Ovary (tissue), 9 donors: Measurements from ENCODE around the gene GRM3. TPM values are rescaled to one million over a fixed set of nuclear protein-coding genes. Genes with fewer than 3 reads are reported as not detected.

Experiments used
- DNase-seq, 5 donors: peaks; one replicate each; pipeline ENCODE4 v3.0.0-alpha.2; 2019 to 2020
- H3K27ac ChIP-seq, 2 donors: fragments of 200-600 bp; one replicate each; pipeline versions ENCODE4 v1.5.1 to v1.8.0; 2019 to 2022
- H3K27me3 ChIP-seq: fragments of 200-600 bp; one replicate; pipeline ENCODE4 v1.8.0; 2022
- H3K36me3 ChIP-seq: fragments of 200-600 bp; sonication (generic); one replicate; pipeline ENCODE4 v1.5.1; 2019
- H3K4me1 ChIP-seq: one replicate; pipeline ENCODE4 v1.8.1; 2013; ENCODE audit warnings: mild to moderate bottlenecking, moderate library complexity; ENCODE audit not compliant: insufficient read depth
- H3K4me3 ChIP-seq: fragments of 200-600 bp; sonication (generic); one replicate; pipeline ENCODE4 v1.5.1; 2017
- H3K9me3 ChIP-seq, 2 donors: fragments of 200-600 bp in 1 of 2; sonication (generic) in 1 of 2; one replicate each; pipeline versions ENCODE4 v1.5.1 to v1.8.1; 2013 to 2019; ENCODE audit warnings: mild to moderate bottlenecking in 1 of 2, moderate library complexity in 1 of 2
- EP300 ChIP-seq: sonication (generic); formaldehyde crosslinking; IDR thresholded peaks from one replicate; pipeline ENCODE4 v1.6.1; 2017; ENCODE audit warnings: antibody characterized with exemption
- POLR2A ChIP-seq: fragments of 450-650 bp; IDR thresholded peaks from one replicate; pipeline ENCODE4 v1.6.1; 2017; ENCODE audit warnings: antibody characterized with exemption, mild to moderate bottlenecking, moderate library complexity
- WGBS, 3 donors: extraction: QIAGEN DNeasy Blood & Tissue Kit in 1 of 3; methylation state at CpG; one replicate each; pipeline versions ENCODE4 v1.1.5 to v1.1.7; 2013 to 2017; 5-methylcytosine and 5-hydroxymethylcytosine counted together
- intact Hi-C, 4 donors: fragments of 100-400 bp; cut with DNase I; formaldehyde crosslinking; loops; one replicate each; pipeline versions ENCODE4 v1.11.0 to v1.15.1; 2022 to 2023
- polyA plus RNA-seq, 2 donors: library from polyadenylated mRNA; stranded (reverse); fragments of 200-250 nt in 1 of 2; fragments of 350-450 nt in 1 of 2; fragmentation: Illumina TruSeq in 1 of 2; extraction: RNeasy Lipid Tissue Mini Kit (QIAGEN cat#74804) in 1 of 2; gene quantifications; one replicate each; pipeline ENCODE4 v1.2.3, GENCODE V29; 2013 to 2014
- total RNA-seq, 7 donors: library from RNA; depleted of rRNA in 2 of 7; stranded (reverse); fragments of >200 nt in 2 of 7; fragmentation: NEBNext Ultra II Directional in 3 of 7; extraction: Animal tissue kit (Norgen Biotek cat#: 25700) in 3 of 7; gene quantifications; one replicate each; pipeline versions ENCODE4 v1.1.0 to v1.2.4, GENCODE V29; 2016 to 2023
- TF ChIP-seq, protein P1 (sequence below), 3 donors: fragments of 450-650 bp in 2 of 3; fragments of 200-600 bp in 1 of 3; IDR thresholded peaks; one replicate each; pipeline versions ENCODE4 v1.5.1 to v1.8.0; 2016 to 2022; ENCODE audit warnings: antibody characterized with exemption in 3 of 3, mild to moderate bottlenecking in 1 of 3
- donor health status: DM: no; HTN: no; CAD: no; lungs with moderate emphysema.
- donor health status: DM: no; HTN: no; CAD: no.
- donor health status: Bipolar disorder and iron deficiency.
- donor health status: DM: yes; HTN: yes; CAD: no.
- donor health status: DM: no; HTN: no; CAD: no.
- donor health status: DM: yes; HTN: yes; CAD: no.

Gene GRM3
- total and polyA plus RNA-seq, 9 donors = 0.10 to 0.11 TPM; not detected in 7

DNA sequence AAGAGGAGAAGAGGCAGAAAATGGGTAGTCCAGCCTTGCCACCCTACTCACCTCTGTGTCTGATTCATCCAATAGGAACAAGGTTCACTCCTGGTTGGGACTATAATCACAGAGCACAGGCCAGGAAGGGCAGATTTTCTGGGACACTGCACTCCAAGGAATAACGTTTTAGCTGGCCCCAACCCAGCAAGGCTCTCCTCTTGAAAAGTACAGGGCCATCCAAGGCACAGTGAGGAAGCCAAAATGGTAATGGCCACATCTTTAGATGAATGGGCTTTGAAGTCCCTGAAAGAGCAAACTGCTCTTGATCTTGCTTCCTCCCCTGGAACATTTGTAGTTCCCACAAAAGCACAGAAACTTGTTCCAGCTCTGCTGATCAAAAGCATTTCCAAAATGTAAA lies 149.4 kb downstream of the GRM3 start:
- TF ChIP-seq, protein P1, sequence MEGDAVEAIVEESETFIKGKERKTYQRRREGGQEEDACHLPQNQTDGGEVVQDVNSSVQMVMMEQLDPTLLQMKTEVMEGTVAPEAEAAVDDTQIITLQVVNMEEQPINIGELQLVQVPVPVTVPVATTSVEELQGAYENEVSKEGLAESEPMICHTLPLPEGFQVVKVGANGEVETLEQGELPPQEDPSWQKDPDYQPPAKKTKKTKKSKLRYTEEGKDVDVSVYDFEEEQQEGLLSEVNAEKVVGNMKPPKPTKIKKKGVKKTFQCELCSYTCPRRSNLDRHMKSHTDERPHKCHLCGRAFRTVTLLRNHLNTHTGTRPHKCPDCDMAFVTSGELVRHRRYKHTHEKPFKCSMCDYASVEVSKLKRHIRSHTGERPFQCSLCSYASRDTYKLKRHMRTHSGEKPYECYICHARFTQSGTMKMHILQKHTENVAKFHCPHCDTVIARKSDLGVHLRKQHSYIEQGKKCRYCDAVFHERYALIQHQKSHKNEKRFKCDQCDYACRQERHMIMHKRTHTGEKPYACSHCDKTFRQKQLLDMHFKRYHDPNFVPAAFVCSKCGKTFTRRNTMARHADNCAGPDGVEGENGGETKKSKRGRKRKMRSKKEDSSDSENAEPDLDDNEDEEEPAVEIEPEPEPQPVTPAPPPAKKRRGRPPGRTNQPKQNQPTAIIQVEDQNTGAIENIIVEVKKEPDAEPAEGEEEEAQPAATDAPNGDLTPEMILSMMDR (IDR thresholded peaks at IDR 0.05) = no peak
- no peak for TF ChIP-seq POLR2A
- no peak for TF ChIP-seq EP300
- intact Hi-C loops = no loop called here
- no peaks in the 10 kb centered on the region for H3K4me1 ChIP-seq
- no peaks in the 10 kb centered on the region for H3K27me3 ChIP-seq
- DNase-seq = no peak
- 4 to 9% (median 5%) methylated on average over 1 of the region's 1 CpG for WGBS, 3 donors
- no peak overlapping the region for H3K27ac ChIP-seq
- H3K4me3 ChIP-seq = no peak overlapping the region
- H3K36me3 ChIP-seq = no peaks in the 10 kb centered on the region
- no peaks in the 10 kb centered on the region for H3K9me3 ChIP-seq

DNA sequence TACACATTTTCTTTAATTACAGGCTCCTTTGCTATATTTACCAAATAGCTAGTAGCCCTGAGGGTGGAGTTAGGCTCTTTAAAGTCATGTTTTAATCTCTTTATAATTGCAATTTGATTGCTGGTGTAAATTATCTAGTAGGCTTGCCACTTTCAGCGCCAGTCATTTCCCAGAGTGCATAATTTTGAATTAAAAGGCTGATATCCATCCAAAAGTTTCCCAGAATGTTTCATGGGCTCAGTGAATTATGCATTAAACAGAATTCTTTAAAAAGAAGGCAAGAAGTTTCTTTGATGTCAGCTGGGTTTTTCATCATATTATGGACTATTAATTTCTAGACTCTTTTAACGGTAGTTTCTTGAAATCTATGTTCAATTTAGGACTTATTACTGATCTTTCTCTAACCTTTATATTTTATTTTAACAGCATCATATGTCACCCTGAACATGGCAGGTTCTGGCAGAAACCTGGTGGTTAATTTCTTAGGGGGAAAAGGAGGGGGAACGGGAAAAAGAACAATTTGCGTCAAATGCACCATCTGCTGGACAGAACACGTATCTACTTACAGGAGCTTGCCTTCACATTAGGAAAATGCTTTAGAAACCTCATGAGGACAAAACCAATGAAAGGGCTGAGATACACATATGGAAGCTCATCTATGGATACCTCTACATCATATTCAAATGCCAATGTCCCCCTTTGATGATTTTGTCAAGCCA lies 171.1 kb downstream of the GRM3 start:
- H3K36me3 ChIP-seq = no peaks in the 10 kb centered on the region
- H3K27ac ChIP-seq = no peak overlapping the region
- intact Hi-C loops = no loop called here
- H3K27me3 ChIP-seq = no peaks in the 10 kb centered on the region
- DNase-seq = no peak
- WGBS, 3 donors = 34 to 38% (median 34%) methylated on average over 5 of the region's 5 CpGs
- no peaks in the 10 kb centered on the region for H3K4me1 ChIP-seq
- TF ChIP-seq, protein P1 (IDR thresholded peaks at IDR 0.05) = no peak
- TF ChIP-seq POLR2A (no peak), EP300 (no peak)
- no peak overlapping the region for H3K4me3 ChIP-seq
- no peaks in the 10 kb centered on the region for H3K9me3 ChIP-seq

DNA sequence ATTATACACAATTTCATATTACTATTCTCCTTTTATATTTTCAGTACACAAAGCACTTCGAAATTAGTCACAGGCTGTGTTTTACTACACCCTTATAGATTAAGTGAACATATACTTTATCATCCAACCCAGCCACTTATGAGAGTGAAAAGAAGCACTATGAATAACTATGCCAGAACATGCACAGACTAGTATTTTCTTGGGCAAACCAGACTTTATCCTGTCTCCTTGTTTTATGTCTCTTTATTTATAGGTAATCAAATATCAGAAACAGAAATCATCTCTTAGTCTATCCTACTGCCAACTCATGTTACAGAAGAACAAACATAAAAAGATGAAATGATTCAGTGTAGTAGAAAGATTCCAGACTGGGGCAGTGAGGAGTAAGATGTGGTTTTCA lies 171.8 kb downstream of the GRM3 start:
- Histone ChIP-seq H3K36me3 (no peaks in the 10 kb centered on the region), H3K27ac (no peak overlapping the region), H3K4me1 (no peaks in the 10 kb centered on the region), H3K4me3 (no peak overlapping the region), H3K9me3 (no peaks in the 10 kb centered on the region), H3K27me3 (no peaks in the 10 kb centered on the region)
- intact Hi-C loops = no loop called here
- 86 to 98% (median 87%) methylated on average over 1 of the region's 1 CpG for WGBS, 3 donors
- TF ChIP-seq, protein P1 (IDR thresholded peaks at IDR 0.05) = no peak
- no peak for TF ChIP-seq POLR2A
- TF ChIP-seq EP300 = no peak
- no peak for DNase-seq

DNA sequence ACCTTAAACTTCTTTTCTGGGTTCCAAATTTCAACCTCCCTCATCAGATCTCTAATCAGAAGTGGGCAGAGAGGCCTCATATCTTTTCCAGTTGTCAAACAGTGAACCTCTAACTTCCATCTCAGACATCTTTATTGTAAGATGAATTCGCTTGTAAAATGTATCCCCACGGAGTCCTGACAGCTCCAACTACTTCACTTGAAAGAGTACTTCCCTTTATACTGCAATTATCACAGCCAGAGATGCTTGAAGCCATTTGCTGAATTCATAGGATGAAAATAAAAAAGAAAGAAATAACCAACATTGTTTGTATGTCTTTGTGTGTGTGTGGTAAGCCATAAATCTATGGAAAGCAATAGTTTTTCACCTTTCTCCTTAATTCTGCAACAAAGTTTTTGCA lies 175.2 kb downstream of the GRM3 start:
- Histone ChIP-seq H3K9me3 (no peaks in the 10 kb centered on the region), H3K4me1 (no peaks in the 10 kb centered on the region), H3K27ac (no peak overlapping the region), H3K27me3 (no peaks in the 10 kb centered on the region), H3K4me3 (no peak overlapping the region), H3K36me3 (no peaks in the 10 kb centered on the region)
- intact Hi-C loops = no loop called here
- WGBS, 3 donors = 45 to 60% (median 57%) methylated on average over 2 of the region's 2 CpGs
- no peak for DNase-seq
- TF ChIP-seq, protein P1 (IDR thresholded peaks at IDR 0.05) = no peak
- TF ChIP-seq POLR2A = no peak
- TF ChIP-seq EP300 = no peak
